NCI-H1417 (cell line): ENCODE data around the gene CHD1L.
A peak's percentile ranks its signal among the peaks of the same experiment; 100 is the strongest.
"Not testable (repeated sequence)": the region's sequence is repeated elsewhere in the genome, so short reads cannot be mapped to it uniquely, and the experiment has no call there.

ENCODE experiments used
- DNase-seq, 3 experiments: peaks; one replicate each; lab custom pipeline; 2025; lab: John Stamatoyannopoulos, UW

CHD1L gene

DNA sequence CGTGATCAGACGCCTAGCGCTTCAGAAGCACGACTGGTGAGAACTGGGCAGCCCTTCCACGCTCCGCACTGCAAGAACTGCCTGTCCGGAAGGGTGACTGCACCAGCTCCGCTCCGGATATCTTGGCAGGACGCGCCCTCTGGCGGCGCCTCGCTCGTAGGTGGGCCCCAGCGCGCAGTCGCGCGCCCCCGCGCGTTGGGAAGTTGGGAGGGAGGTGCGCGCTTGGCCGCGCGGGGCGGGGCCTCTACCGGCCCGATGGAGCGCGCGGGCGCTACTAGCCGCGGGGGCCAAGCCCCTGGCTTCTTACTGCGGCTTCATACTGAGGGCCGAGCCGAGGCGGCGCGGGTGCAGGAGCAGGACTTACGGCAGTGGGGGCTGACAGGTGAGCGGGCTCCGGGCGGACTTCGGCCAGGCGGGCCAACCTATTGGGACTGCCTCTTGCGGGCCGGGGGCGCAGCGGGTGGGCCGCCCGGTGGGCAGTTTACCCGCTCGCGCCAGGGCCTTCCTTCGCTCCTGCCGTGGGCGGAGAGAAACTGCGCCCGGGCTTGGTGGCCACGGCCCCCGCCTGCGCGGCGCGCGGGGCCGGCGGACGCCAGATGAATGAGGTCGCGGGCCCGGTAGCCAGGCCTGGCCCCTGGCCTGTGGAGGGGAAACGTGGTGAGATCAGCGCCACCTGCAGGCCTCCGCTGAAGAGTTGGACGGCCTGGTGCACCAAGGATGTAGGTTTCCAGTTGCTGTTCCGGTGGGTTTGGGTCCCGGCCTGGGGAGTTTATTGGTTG, at the start of gene CHD1L:
Gene CHD1L, plus strand, starts transcription at position 236 of the 779 bp plus-strand sequence. Its CDS starts 20 bp downstream, at position 256.
- DNase-seq: peak; percentile 94 to 100 (median 96)

DNA sequence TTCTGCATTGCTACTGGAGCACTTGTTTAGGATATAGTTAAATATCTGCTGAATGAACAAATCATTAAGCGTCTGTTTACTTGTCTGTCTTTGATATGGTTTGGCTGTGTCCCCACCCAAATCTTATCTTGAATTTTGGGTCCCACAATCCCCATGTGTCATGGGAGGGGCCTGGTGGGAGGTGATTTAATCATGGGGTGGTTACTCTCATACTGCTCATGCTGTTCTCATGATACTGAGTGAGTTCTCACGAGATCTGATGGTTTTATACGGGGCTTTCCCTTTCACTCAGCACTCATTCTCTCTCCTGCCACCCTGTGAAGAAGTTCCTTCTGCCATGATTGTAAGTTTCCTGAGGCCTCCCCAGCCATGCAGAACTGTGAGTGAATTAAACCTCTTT, 45.2 kb upstream of the CHD1L start:
- DNase-seq: not testable (repeated sequence)

- DNase-seq: no peak
Observed at GRCh38 chr1:147201276-147201675, 41.2 kb upstream of the CHD1L start.

GRCh38 chr1:147201786-147202185, 40.7 kb upstream of the CHD1L start:
- DNase-seq: no peak

DNA sequence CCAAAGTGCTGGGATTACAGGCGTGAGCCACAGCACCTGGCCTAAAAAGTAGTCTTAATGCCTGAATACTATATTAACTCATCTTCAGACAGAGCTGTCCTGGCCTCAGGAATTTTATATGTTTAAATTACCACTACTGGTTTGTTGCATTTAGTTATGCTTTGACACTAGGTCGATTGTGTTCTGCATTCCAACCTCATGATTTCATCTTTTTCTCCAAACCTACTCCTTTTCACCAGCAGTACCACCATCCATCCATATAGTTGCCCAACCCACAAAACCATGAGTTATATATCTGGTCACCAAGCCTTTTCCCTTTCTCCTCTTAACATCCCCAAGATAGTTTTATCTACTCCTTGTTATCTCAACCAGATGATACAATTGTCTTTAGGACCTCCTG, 39.9 kb upstream of the CHD1L start:
- no peak for DNase-seq

DNA sequence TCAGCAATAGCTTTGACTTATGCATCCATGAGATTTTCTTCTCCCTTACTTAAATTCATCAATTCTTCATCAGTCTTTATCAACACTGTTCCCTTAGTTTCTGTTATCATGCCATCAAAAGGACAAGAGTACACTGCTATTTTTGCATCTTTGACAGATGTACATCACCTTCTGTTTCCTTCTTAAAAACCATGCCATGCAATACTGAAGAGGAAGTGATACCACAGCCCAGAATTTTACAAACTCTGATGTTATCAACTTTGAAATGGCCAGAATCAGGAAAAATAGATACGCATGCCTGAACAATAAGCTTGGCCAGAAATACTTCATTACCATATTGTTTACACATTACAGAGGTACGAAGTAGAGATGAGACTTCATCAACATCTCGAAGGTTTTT, 38.4 kb upstream of the CHD1L start:
- no peak for DNase-seq

DNA sequence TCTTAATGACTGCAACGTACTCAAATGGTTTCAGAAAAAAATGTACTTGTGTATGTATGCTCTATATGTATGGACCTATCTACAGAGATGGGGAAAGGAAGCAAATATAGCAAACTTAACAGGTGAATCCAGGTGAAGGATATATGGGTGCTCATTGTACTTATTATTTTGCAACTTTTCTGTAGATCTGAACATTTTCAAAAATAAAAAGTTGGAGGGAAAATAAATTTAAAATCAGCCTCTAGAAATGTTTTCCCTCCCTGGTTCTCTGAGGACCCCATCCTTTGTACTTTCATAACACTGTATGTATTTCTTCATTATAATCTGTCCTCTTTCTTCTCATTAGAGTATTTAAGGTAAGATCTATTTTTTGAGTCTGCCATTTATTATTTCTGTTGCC, 35.3 kb upstream of the CHD1L start:
- DNase-seq: no peak

DNA sequence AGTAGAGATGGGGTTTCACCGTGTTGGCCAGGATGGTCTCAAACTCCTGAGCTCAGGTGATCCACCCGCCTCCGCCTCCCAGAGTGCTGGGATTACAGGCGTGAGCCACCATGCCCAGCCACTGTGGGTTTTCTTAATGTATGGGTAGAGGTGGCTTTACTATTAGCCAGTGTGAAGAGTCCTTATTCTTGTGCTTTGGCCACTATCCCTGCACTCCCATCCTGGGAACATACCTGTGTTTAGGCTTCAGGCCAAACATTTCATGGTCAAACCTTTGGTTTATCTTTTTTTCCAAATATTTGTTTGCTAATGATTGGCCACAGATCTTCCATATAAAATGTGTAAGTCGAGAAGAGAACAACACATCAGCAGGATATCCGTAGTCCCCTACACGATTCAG, 33.9 kb upstream of the CHD1L start:
- no peak for DNase-seq

DNA sequence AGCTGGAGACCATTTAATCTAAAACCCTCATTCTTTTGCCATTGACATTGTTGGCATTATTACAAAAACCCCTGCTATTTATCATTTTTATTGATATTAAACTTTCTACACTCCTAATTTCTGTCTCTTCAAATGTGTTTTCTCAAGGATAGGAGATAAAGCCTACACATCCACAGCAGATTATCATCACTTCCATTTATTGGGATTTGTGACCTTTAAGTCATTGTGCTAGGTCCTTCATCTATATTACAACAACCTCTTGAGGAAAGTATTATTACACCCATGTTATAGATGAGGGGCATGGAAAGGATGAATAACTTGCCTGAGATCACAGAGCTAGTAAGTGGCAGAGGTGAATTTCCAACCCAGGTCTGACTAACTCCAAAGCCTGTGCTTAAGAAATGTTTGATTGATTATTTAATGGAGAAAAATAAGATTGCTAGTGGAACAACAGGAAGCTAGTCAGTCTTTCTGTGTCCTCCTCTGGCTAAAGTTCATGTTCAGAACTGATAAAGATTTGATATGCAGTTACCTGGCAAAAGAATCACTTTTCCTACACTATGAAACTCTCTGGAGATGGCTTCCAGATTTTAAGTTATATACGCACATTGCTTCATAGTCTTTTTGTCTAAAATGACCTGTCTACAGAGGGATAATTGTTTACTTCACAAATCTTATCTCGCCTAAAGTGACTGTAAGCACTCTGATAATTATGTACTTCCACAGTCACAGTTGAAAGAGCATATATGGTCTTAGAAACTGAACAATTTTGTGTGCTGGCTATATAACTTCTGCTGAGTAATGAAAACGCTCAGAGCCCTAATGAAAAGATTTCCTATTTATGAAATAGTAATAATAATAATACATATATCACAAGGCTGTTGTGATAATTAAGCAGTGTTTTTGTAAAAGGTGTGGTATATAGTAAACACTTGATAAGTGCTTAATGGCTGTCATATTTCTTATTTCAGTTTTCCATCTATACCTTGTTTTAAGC, 32.4 kb upstream of the CHD1L start:
- DNase-seq: no peak

- DNase-seq: no peak
Observed at GRCh38 chr1:147210987-147211386, 31.5 kb upstream of the CHD1L start.

- DNase-seq: no peak
Observed at GRCh38 chr1:147211577-147211976, 30.9 kb upstream of the CHD1L start.

GRCh38 chr1:147213271-147213670, 29.2 kb upstream of the CHD1L start:
- no peak for DNase-seq

DNA sequence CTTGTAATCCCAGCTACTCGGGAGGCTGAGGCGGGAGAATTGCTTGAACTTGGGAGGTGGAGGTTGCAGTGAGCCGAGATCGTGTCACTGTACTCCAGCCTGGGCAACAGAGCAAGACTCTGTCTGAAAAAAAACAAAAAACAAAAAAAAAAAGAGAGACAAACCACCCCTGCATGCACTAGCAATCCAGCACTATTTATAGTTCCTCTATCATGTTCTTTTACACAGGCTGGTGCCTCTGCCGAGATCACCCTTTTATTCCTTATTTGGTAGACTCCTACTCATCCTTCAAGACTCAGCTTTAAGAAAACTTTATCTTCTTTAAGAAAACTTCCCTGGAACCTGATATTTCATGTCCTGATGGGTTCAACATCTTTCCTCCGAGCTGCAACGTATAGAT, 28.2 kb upstream of the CHD1L start:
- DNase-seq: no peak

- no peak for DNase-seq
Observed at GRCh38 chr1:147214842-147215539, 27.5 kb upstream of the CHD1L start.

- DNase-seq: no peak
Observed at GRCh38 chr1:147215540-147215916, 27.0 kb upstream of the CHD1L start.

DNA sequence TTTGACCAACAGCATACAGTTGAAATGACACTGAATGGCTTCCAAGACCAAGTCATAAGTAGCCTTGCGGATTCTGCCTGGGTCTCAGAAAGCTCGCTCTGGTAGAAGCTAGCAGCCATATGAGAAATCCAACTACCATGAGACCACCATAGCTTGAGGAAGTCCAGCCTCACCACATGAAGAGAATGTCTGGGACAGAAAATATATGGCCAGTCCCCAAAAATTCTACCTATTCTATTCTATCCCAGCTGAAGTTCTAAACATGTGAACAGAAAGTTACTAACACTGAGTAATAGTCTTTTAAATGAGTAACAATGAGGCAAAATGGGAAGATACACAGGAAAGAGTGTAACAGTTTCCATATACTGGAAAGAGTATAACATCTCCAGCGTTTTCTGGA, 26.4 kb upstream of the CHD1L start:
- no peak for DNase-seq

- DNase-seq: no peak
Observed at GRCh38 chr1:147217141-147217540, 25.3 kb upstream of the CHD1L start.

GRCh38 chr1:147218606-147219005, 23.9 kb upstream of the CHD1L start:
- no peak for DNase-seq

DNA sequence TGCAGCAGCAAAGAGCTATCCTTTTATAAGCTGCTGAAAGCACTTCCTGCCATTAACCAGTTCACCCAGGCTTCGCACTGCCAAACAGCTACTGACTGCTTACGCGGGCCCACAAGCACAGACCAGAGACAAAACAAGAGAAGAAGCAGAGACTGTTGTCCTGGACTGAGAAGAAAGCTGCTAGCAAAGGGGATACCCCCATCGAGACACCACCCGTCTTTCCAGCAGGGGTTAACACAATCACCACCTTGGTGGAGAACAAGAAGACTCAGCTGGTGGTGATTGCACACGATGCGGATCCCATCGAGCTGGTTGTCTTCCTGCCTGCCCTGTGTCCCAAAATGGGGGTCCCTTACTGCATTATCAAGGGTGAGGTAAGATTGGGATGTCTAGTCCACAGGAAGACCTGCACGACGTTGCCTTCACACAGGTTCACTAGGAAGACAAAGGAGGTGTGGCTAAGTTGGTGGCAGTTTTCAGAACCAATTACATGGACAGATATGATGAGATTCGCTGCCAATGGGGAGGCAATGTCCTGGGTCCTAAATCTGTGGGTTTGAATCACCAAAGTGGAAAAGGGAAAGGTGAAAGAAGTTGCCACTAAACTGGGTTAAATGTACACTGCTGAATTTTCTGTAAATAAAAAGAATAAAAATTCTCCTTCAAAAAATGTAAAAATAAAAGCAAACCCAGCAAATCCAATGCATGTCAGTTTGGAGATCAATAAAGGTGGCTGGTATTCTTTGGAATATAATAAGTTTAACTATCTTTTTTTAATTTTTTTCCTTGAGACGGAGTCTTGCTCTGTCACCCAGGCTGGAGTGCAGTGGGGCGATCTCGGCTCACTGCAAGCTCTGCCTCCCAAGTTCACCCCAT, 18.5 kb upstream of the CHD1L start:
- no peak for DNase-seq

DNA sequence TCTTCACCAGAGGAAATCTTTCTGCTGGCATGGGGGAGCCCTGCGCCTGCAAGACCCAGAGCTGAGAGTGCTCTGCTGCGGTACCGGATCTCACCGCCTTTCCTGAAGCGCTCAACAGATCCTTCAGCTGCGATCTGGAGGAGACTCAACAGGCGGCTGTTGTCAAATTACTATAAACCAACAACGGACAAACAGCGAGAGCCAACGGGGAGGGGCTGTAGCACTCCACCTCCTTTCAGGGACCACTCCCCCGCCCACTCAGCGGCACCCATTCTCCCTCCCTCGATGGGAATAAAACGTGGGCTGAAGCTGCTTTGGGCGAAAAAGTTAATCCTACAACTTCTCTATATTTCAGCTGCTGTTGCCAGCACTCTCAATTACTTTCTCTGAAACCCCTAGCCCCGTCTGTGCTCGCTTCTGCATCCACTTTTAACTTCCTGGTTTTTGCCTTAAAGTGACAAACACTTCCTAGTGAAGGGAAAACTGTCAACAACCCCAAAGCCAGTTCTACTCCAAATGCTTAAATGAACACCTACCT, 17.2 kb upstream of the CHD1L start, which contains the start of gene FMO5:
Gene FMO5, minus strand, starts transcription at position 147 of the 538 bp plus-strand sequence. CDS start 310 bp downstream, outside the sequence.
- peak; percentile 2 to 90 (median 28) for DNase-seq

DNA sequence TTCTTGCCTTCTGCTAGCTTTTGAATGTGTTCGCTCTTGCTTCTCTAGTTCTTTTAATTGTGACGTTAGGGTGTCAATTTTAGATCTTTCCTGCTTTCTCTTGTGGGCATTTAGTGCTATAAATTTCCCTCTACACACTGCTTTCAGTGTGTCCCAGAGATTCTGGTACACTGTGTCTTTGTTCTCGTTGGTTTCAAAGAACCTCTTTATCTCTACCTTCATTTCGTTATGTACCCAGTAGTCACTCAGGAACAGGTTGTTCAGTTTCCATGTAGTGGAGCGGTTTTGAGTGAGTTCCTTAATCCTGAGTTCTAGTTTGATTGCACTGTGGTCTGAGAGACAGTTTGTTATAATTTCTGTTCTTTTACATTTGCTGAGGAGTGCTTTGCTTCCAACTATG, 11.5 kb upstream of the CHD1L start:
- DNase-seq: not testable (repeated sequence)
